B cell (primary cell): ENCODE measurements around the gene POLN. TPM values are rescaled to one million over a fixed set of nuclear protein-coding genes. Genes with fewer than 3 reads are reported as not detected.

Source experiments
- ATAC-seq: fragments of 200-7000 bp; cut with Tn5 transposase; one replicate; pipeline ENCODE4 v1.10.0; 2021; ENCODE audit warnings: low read depth, mild to moderate bottlenecking, moderate number of reproducible peaks, moderate library complexity
- CTCF ChIA-PET: fragments of 350-600 bp; sonication (Branson Sonifier 250); formaldehyde crosslinking; loops from one replicate; lab custom pipeline; 2021; ENCODE audit warnings: antibody characterized with exemption, inconsistent platforms; lab: Charles Lee
- POLR2A ChIA-PET: fragments of 350-600 bp; sonication (Branson Sonifier 250); formaldehyde crosslinking; loops from one replicate; lab custom pipeline; 2021; ENCODE audit warnings: antibody characterized with exemption; lab: Charles Lee
- DNase-seq: peaks from one replicate; pipeline ENCODE4 v3.0.0; 2013
- H2AFZ ChIP-seq: 2 replicates; pipeline ENCODE4 v1.6.1; 2012; ENCODE audit warnings: mild to moderate bottlenecking, low read depth, low read length; ENCODE audit not compliant: insufficient read depth, poor library complexity, severe bottlenecking
- H3K27ac ChIP-seq, 2 donors: 1 replicate in 1 of 2; 2 replicates in 1 of 2; pipeline ENCODE4 v1.5.1; 2012 to 2013; ENCODE audit warnings: low read length in 2 of 2, mild to moderate bottlenecking in 2 of 2, moderate library complexity in 1 of 2
- H3K27me3 ChIP-seq, 4 experiments: fragments of 200-600 bp in 1 of 4; sonication (generic) in 1 of 4; replicated peaks in 1 of 4; 1 replicate in 2 of 4; 2 replicates in 2 of 4; pipeline versions ENCODE4 v1.6.1 to v1.7.0; 2013 to 2016; ENCODE audit warnings: low read length in 3 of 4, mild to moderate bottlenecking in 2 of 4, mixed read lengths in 1 of 4, moderate library complexity in 1 of 4; ENCODE audit not compliant: insufficient read depth in 4 of 4, control insufficient read depth in 3 of 4; ENCODE audit errors: control extremely low read depth in 1 of 4
- H3K36me3 ChIP-seq, 2 experiments: replicated peaks in 1 of 2; 1 replicate in 1 of 2; 2 replicates in 1 of 2; pipeline versions ENCODE4 v1.6.1 to v1.7.1; 2013; ENCODE audit warnings: low read length in 1 of 2; ENCODE audit not compliant: insufficient read depth in 2 of 2, control insufficient read depth in 1 of 2; ENCODE audit errors: control extremely low read depth in 1 of 2, extremely low read depth in 1 of 2
- H3K4me1 ChIP-seq, 2 donors: fragments of 200-600 bp in 1 of 2; sonication (generic) in 1 of 2; 1 replicate in 1 of 2; 2 replicates in 1 of 2; pipeline versions ENCODE4 v1.5.1 to v1.6.1; 2013 to 2017; ENCODE audit warnings: low read length in 2 of 2; ENCODE audit not compliant: control insufficient read depth in 2 of 2, insufficient read depth in 2 of 2
- H3K4me2 ChIP-seq: replicated peaks from 2 replicates; pipeline ENCODE3; 2012; ENCODE audit warnings: mild to moderate bottlenecking, low read depth, low read length; ENCODE audit not compliant: poor library complexity, severe bottlenecking
- H3K4me3 ChIP-seq, 5 experiments: fragments of 200-600 bp in 1 of 5; sonication (generic) in 1 of 5; 1 replicate in 3 of 5; 2 replicates in 2 of 5; pipeline versions ENCODE4 v1.5.1 to v1.7.0; 2011 to 2016; ENCODE audit warnings: low read length in 4 of 5, mild to moderate bottlenecking in 4 of 5, low read depth in 2 of 5, control low read depth in 1 of 5, moderate library complexity in 1 of 5; ENCODE audit not compliant: insufficient read depth in 1 of 5; ENCODE audit errors: control extremely low read depth in 1 of 5, extremely low read depth in 1 of 5
- H3K79me2 ChIP-seq: fragments of 200-600 bp; sonication (generic); one replicate; pipeline ENCODE4 v1.6.0; 2016; ENCODE audit warnings: low read length; ENCODE audit not compliant: control insufficient read depth, insufficient read depth
- H3K9ac ChIP-seq: fragments of 200-600 bp; sonication (generic); 2 replicates; pipeline ENCODE4 v1.6.1; 2017; ENCODE audit warnings: mild to moderate bottlenecking, low read length, moderate library complexity
- H3K9me3 ChIP-seq, 3 donors: one replicate each; pipeline versions ENCODE4 v1.6.1 to v1.7.1; 2013; ENCODE audit warnings: low read length in 2 of 3; ENCODE audit not compliant: control insufficient read depth in 2 of 3, insufficient read depth in 1 of 3; ENCODE audit errors: control extremely low read depth in 1 of 3
- H4K20me1 ChIP-seq: 2 replicates; pipeline ENCODE4 v1.6.0; 2012; ENCODE audit warnings: mild to moderate bottlenecking, low read length; ENCODE audit not compliant: insufficient read depth, control insufficient read depth, poor library complexity, severe bottlenecking
- H3K27ac Mint-ChIP-seq: one replicate; pipeline ENCODE4 v1.8.0; 2021; ENCODE audit warnings: mixed read lengths
- H3K27me3 Mint-ChIP-seq: one replicate; pipeline ENCODE4 v1.8.0; 2021; ENCODE audit warnings: mixed read lengths
- H3K4me1 Mint-ChIP-seq: one replicate; pipeline ENCODE4 v1.8.0; 2021; ENCODE audit warnings: mixed read lengths
- H3K4me3 Mint-ChIP-seq: one replicate; pipeline ENCODE4 v1.8.0; 2021; ENCODE audit warnings: mixed read lengths
- H3K9me3 Mint-ChIP-seq: one replicate; pipeline ENCODE4 v1.8.0; 2022; ENCODE audit warnings: mixed read lengths; ENCODE audit not compliant: insufficient read depth
- EZH2 ChIP-seq: IDR thresholded peaks from 2 replicates; pipeline ENCODE4 v1.6.1; 2012; ENCODE audit warnings: borderline replicate concordance, low read depth, mild to moderate bottlenecking, moderate library complexity, low read length; ENCODE audit not compliant: insufficient read depth, poor library complexity, severe bottlenecking
- WGBS: methylation state at CpG from one replicate; pipeline ENCODE4 v1.1.5; 2013; ENCODE audit warnings: missing lambda C conversion rate; ENCODE audit not compliant: insufficient coverage; 5-methylcytosine and 5-hydroxymethylcytosine counted together
- intact Hi-C: fragments of 100-400 bp; cut with micrococcal nuclease; formaldehyde crosslinking; loops from one replicate; pipeline ENCODE4 v1.10.0; 2022
- polyA minus RNA-seq: library from RNA; depleted of rRNA, polyadenylated mRNA; stranded (reverse); fragments of >200 nt; gene quantifications from 2 replicates; pipeline ENCODE4 v1.2.3, GENCODE V29; 2012
- polyA plus RNA-seq: library from polyadenylated mRNA; depleted of rRNA; stranded (reverse); fragments of >200 nt; gene quantifications from 2 replicates; pipeline ENCODE4 v1.2.3, GENCODE V29; 2012
- total RNA-seq, 2 donors: library from RNA; stranded (reverse); fragments of 120-200 nt in 1 of 2; gene quantifications; 1 replicate in 1 of 2; 2 replicates in 1 of 2; pipeline versions ENCODE4 v1.2.3 to v1.2.4, GENCODE V29; 2013 to 2022
- TF ChIP-seq, protein P1 (sequence below): fragments of 200-600 bp; IDR thresholded peaks from one replicate; pipeline ENCODE4 v1.8.0; 2022; ENCODE audit warnings: antibody characterized with exemption, mild to moderate bottlenecking

Gene POLN
- total RNA-seq: 1.5 and 4.2 TPM in 2 replicates
- total RNA-seq (2013): 0.77 TPM
- 0.73 and 1.7 TPM in 2 replicates for polyA plus RNA-seq
- polyA minus RNA-seq: 0.26 and 1.3 TPM in 2 replicates

DNA sequence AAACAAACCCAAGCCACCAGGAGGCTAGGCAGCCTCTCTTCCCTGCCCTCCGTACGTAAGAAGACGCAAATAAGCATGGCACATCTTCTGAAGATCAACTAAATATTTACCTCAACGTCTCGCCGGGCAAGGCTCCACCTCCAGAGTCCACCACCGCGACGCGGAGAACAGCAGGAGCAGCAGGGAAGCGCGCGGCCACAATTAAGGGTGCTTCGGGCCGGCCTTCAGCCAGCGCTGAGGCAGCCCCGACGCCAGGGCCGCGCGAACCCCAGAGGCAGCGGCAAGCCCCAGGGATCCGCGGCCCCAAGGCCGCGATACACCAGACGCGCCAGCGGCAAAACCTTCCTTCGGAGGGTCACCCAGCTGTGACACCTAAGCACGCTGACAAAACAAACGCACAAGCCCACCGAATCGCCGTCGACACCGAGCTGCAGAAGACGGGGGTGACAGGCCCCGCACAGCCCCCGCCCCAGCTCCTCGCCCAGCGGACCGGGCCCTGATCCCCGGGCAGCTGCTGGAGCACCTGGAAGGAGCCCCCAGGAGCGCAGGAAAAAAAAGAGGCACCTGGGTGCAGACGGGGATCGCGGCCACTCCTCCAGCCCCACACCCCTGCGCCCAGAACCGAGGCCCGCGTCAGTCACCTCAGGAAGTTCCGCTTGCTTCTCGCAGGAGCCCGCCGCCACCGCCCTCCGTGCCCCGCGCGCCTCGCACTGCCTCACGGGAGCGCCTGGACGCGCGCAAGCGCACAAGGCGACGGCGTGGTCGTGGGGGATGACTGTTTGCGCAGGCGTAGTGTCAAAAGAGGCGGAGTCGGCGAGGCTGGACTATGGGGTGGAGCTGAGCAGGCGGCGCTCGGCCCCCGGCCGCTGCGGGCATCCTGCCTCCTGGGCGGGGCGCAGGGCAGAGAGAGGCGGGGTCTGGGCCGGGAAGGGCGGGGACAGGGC, at the start of gene POLN, which contains the start of gene HAUS3:
Gene POLN (minus strand): TSS at position 712 of the 944 bp plus-strand sequence. CDS start 12,890 bp downstream, outside the sequence.
Gene HAUS3 (minus strand): TSS at position 712 of the 944 bp plus-strand sequence. CDS start 1,175 bp downstream, outside the sequence.
- Mint-ChIP-seq H3K4me3 (peak within 1 kb of the TSS; percentile 95), H3K9me3 (no peaks in the 10 kb centered on the region), H3K4me1 (peaks cover 59% of the 10 kb centered on the region), H3K27me3 (no peaks in the 10 kb centered on the region), H3K27ac (peak within 1 kb of the TSS; percentile 95)
- Histone ChIP-seq H3K4me2 (peak within 1 kb of the TSS; percentile 83), H3K36me3 (peaks cover 4 to 10% of the 10 kb centered on the region in 2 experiments), H3K79me2 (peaks cover 42% of the 10 kb centered on the region), H3K9ac (peak within 1 kb of the TSS; percentile 86), H3K9me3 (no peaks in the 10 kb centered on the region), H4K20me1 (peaks cover 23% of the 10 kb centered on the region), H3K27me3 (no peaks in the 10 kb centered on the region), H2AFZ (peak within 1 kb of the TSS; percentile 84), H3K27ac (peak within 1 kb of the TSS; percentile 53 to 89), H3K4me3 (peak within 1 kb of the TSS; percentile 66 to 88 (median 76)), H3K4me1 (peaks cover 34 to 45% of the 10 kb centered on the region in 2 donors)
- ATAC-seq (peak; percentile 97), DNase-seq (peak; percentile 100)
- POLR2A ChIA-PET: interaction anchor here (0.7 to 2.6 kb wide), 10 partner anchors 8 to 721 kb away, joined by 3 to 20 read pairs (median 4); partner anchors contain the start of genes CFAP99, MXD4 and ZFYVE28
- TF ChIP-seq, protein P1, sequence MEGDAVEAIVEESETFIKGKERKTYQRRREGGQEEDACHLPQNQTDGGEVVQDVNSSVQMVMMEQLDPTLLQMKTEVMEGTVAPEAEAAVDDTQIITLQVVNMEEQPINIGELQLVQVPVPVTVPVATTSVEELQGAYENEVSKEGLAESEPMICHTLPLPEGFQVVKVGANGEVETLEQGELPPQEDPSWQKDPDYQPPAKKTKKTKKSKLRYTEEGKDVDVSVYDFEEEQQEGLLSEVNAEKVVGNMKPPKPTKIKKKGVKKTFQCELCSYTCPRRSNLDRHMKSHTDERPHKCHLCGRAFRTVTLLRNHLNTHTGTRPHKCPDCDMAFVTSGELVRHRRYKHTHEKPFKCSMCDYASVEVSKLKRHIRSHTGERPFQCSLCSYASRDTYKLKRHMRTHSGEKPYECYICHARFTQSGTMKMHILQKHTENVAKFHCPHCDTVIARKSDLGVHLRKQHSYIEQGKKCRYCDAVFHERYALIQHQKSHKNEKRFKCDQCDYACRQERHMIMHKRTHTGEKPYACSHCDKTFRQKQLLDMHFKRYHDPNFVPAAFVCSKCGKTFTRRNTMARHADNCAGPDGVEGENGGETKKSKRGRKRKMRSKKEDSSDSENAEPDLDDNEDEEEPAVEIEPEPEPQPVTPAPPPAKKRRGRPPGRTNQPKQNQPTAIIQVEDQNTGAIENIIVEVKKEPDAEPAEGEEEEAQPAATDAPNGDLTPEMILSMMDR: peak; percentile 23
- TF ChIP-seq EZH2: no peak
- under 1% methylated on average over 87 of the region's 88 CpGs for WGBS
- intact Hi-C loops: loop anchor here (1.0 to 10.0 kb wide), 9 partner anchors 21 to 721 kb away; partner anchors contain the start of genes CFAP99, GRK4, MXD4 and NELFA
- CTCF ChIA-PET: interaction anchor here (0.8 to 6.4 kb wide), 6 partner anchors 13 to 223 kb away, joined by 3 to 51 read pairs (median 4); partner anchors contain the start of genes CFAP99 and ZFYVE28
